DOHH2 (cell line): ENCODE results near the gene STARD3NL.

Experiments used
- CTCF ChIP-seq: fragments of 200-600 bp; sonication (generic); IDR thresholded peaks from one replicate; pipeline ENCODE4 v1.5.1; 2014; ENCODE audit warnings: antibody characterized with exemption, mild to moderate bottlenecking, low read depth, low read length; ENCODE audit not compliant: poor library complexity, severe bottlenecking
- EZH2phosphoT487 ChIP-seq: fragments of 200-600 bp; sonication (generic); IDR thresholded peaks from 2 replicates; pipeline ENCODE4 v1.6.1; 2017; ENCODE audit warnings: borderline replicate concordance, mild to moderate bottlenecking, antibody characterized with exemption, low read length, moderate library complexity, mixed read lengths

GRCh38 chr7:38185395-38186307 lies 7.6 kb downstream of the STARD3NL start:
- no peak for TF ChIP-seq CTCF
- TF ChIP-seq EZH2phosphoT487, result no peak
